ENCODE results near the gene TMEM53. TPM values are rescaled to one million over a fixed set of nuclear protein-coding genes. Genes with fewer than 3 reads are reported as not detected.

The TMEM53 gene
- total and polyA plus RNA-seq, 2 donors (not counting 3 experiments of a cell fraction or from before 2014, with no cell fraction given) = 5.3 to 16.5 TPM

DNA sequence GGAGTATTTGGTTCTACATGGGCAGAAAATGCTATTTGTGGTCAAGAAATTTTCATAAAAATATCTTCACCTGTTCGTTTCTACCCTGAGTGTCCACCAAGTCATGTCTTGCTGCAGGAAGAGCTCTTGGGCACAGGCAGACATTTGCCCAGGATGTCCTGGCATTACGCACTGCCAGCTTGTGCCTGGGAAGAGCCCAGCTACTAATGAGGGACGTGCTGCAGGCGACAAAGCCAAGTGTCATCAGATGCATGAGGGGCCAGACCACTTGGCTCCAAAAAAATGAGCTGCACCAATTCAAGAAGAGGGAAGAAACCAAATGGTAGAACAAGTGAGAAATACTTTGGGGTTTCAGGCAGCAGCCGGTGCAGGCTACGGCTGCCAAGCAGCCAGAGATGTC is 43.8 kb upstream of the TMEM53 start:
- Histone ChIP-seq H3K9ac (replicated peaks; ENCODE audit: extremely low read depth, insufficient read depth, low read length) (no peak overlapping the region), H3K4me2 (ENCODE audit: insufficient read depth, low read length) (no peak overlapping the region), H3K9me1 (replicated peaks; ENCODE audit: control insufficient read depth, extremely low read depth, insufficient read depth, low read length) (no peaks in the 10 kb centered on the region), H3K4me1 (ENCODE audit: control insufficient read depth, extremely low read depth, insufficient read depth, low read length) (no peaks in the 10 kb centered on the region), H3K36me3 (ENCODE audit: control insufficient read depth in 2 of 2, extremely low read depth in 1 of 2, insufficient read depth in 2 of 2, low read length in 2 of 2) (no peaks in the 10 kb centered on the region), H2AFZ (ENCODE audit: low read depth, low read length) (no peak overlapping the region), H3K27ac (ENCODE audit: insufficient read depth, low read depth, low read length) (no peak overlapping the region), H4K20me1 (replicated peaks; ENCODE audit: control insufficient read depth, extremely low read depth, insufficient read depth, low read length) (no peaks in the 10 kb centered on the region), H3K9me3 (replicated peaks; ENCODE audit: control insufficient read depth, insufficient read depth, low read length) (no peaks in the 10 kb centered on the region), H3K79me2 (ENCODE audit: control insufficient read depth, insufficient read depth, low read length) (no peaks in the 10 kb centered on the region), H3K27me3 (ENCODE audit: control insufficient read depth in 2 of 2, insufficient read depth in 2 of 2, low read length in 2 of 2) (peaks cover 3 to 4% of the 10 kb centered on the region in 2 experiments), H3K4me3 (replicated peaks in 1 of 3; ENCODE audit: insufficient read depth in 1 of 3, low read depth in 1 of 3, low read length in 3 of 3) (no peak overlapping the region)
- DNase-seq (ENCODE audit: low read depth, low spot score) (no peak), FAIRE-seq (no peak)
- POLR2A ChIA-PET = interaction anchor here (0.6 to 0.7 kb wide), 2 partner anchors 12 to 756 kb away, joined by 3 to 7 read pairs; no protein-coding TSS in a partner anchor
- BruUV-seq (replicated peaks) = no TSS peak
- dilution Hi-C loops (cut with MboI; ENCODE audit: extremely low pct_ligation_motif_present, low sequenced_read_pairs) (no loop called here), intact Hi-C loops (cut with micrococcal nuclease) (no loop called here)
- CTCF ChIA-PET = interaction anchor here (0.9 to 2.5 kb wide), 2 partner anchors 9 to 12 kb away, joined by 5 to 6 read pairs; no protein-coding TSS in a partner anchor
- TF ChIP-seq EZH2 (IDR thresholded peaks at IDR 0.05; ENCODE audit: borderline replicate concordance, low read depth, low read length, severe bottlenecking) = no peak
- no peak for TF ChIP-seq GATA2 (IDR thresholded peaks at IDR 0.05; ENCODE audit: insufficient read depth, insufficient read length, low read depth, low read length)
- no peak for TF ChIP-seq POLR2A (IDR thresholded peaks at IDR 0.05; ENCODE audit: low read depth, low read length)
- TF ChIP-seq JUN (IDR thresholded peaks at IDR 0.05; ENCODE audit: borderline replicate concordance, insufficient read depth, insufficient read length, low read depth) = no peak
- no peak for TF ChIP-seq MAX (IDR thresholded peaks at IDR 0.05; ENCODE audit: insufficient read depth, insufficient read length)
- TF ChIP-seq, protein P1, sequence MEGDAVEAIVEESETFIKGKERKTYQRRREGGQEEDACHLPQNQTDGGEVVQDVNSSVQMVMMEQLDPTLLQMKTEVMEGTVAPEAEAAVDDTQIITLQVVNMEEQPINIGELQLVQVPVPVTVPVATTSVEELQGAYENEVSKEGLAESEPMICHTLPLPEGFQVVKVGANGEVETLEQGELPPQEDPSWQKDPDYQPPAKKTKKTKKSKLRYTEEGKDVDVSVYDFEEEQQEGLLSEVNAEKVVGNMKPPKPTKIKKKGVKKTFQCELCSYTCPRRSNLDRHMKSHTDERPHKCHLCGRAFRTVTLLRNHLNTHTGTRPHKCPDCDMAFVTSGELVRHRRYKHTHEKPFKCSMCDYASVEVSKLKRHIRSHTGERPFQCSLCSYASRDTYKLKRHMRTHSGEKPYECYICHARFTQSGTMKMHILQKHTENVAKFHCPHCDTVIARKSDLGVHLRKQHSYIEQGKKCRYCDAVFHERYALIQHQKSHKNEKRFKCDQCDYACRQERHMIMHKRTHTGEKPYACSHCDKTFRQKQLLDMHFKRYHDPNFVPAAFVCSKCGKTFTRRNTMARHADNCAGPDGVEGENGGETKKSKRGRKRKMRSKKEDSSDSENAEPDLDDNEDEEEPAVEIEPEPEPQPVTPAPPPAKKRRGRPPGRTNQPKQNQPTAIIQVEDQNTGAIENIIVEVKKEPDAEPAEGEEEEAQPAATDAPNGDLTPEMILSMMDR (IDR thresholded peaks at IDR 0.05; ENCODE audit: extremely low read depth in 1 of 2, insufficient read depth in 1 of 2, low read depth in 1 of 2, low read length in 2 of 2) = no peak
- no peak for TF ChIP-seq POLR2AphosphoS5 (IDR thresholded peaks at IDR 0.05; ENCODE audit: insufficient read depth, low read depth, low read length)
- no peak for TF ChIP-seq FOS (IDR thresholded peaks at IDR 0.05; ENCODE audit: borderline replicate concordance, insufficient read depth, low read length)

All from endothelial cell of umbilical vein (primary cell).